Esophagus squamous epithelium (tissue), 5 donors: Measurements from ENCODE around the gene OR2V2. TPM values are rescaled to one million over a fixed set of nuclear protein-coding genes. Genes with fewer than 3 reads are reported as not detected.
"Not testable (repeated sequence)": the region's sequence is repeated elsewhere in the genome, so short reads cannot be mapped to it uniquely, and the experiment has no call there.

Experiments
- DNase-seq: peaks from one replicate; lab custom pipeline; 2025; lab: John Stamatoyannopoulos, UW
- H3K27ac ChIP-seq, 4 donors: fragments of 200-600 bp; sonication (generic); one replicate each; pipeline ENCODE4 v1.5.1; 2016 to 2019; ENCODE audit warnings: mild to moderate bottlenecking in 1 of 4
- H3K27me3 ChIP-seq, 4 donors: fragments of 200-600 bp; sonication (generic); 1 replicate in 3 of 4; 2 replicates in 1 of 4; pipeline versions ENCODE4 v1.5.1 to v1.6.0; 2017 to 2021; ENCODE audit warnings: antibody characterized with exemption in 1 of 4
- H3K36me3 ChIP-seq, 3 donors: fragments of 200-600 bp; sonication (generic); one replicate each; pipeline ENCODE4 v1.5.1; 2016 to 2019
- H3K4me1 ChIP-seq, 3 donors: fragments of 200-600 bp; sonication (generic); one replicate each; pipeline ENCODE4 v1.5.1; 2017 to 2019
- H3K4me3 ChIP-seq, 4 donors: fragments of 200-600 bp; sonication (generic); 1 replicate in 3 of 4; 2 replicates in 1 of 4; pipeline ENCODE4 v1.5.1; 2016 to 2019; ENCODE audit warnings: mild to moderate bottlenecking in 2 of 4, moderate library complexity in 1 of 4
- H3K9me3 ChIP-seq, 3 donors: fragments of 200-600 bp; sonication (generic); one replicate each; pipeline ENCODE4 v1.5.1; 2016 to 2019
- POLR2A ChIP-seq, 4 donors: fragments of 450-650 bp; IDR thresholded peaks; one replicate each; pipeline ENCODE4 v1.6.1; 2017; ENCODE audit warnings: antibody characterized with exemption in 4 of 4, mild to moderate bottlenecking in 4 of 4, moderate library complexity in 3 of 4
- WGBS, 2 donors: methylation state at CpG; one replicate each; pipeline ENCODE4 v1.1.5; 2018; 5-methylcytosine and 5-hydroxymethylcytosine counted together
- intact Hi-C: fragments of 100-400 bp; cut with DNase I; formaldehyde crosslinking; loops from one replicate; pipeline ENCODE4 v1.15.0; 2022
- total RNA-seq, 4 donors: library from RNA; depleted of rRNA; stranded (reverse); fragments of >200 nt; gene quantifications; one replicate each; pipeline ENCODE4 v1.1.0, GENCODE V29; 2016
- TF ChIP-seq, protein P1 (sequence below), 6 experiments: fragments of 450-650 bp in 4 of 6; fragments of 200-600 bp in 2 of 6; sonication (generic) in 2 of 6; IDR thresholded peaks; one replicate each; pipeline ENCODE4 v1.5.1; 2016 to 2019; ENCODE audit warnings: antibody characterized with exemption in 6 of 6, mild to moderate bottlenecking in 4 of 6, moderate library complexity in 4 of 6
- donor health status: DM: yes; HTN: yes; CAD: no.

Gene OR2V2
- total RNA-seq, 4 donors from 2014 or later, result not detected

DNA sequence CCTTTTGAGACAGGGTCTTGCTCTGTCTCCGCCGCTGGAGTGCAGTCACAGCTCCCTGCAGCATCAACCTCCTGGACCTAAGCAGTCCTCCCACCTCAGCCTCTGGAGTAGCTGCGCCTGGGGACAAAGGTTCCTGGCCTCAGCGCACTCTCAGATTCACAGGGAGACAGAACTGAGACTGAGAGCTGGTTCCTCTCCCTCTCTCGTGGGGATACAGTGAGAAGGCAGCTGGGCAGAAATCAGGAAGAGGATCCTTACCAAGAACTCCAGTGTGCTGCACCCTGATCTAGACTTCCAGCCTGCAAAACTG lies 43.2 kb upstream of the OR2V2 start:
- 13% methylated on average over 3 of the region's 5 CpGs for WGBS, 2 donors
- H3K4me1 ChIP-seq, H3K27ac ChIP-seq, H3K36me3 ChIP-seq, DNase-seq, H3K9me3 ChIP-seq, intact Hi-C loops: not testable (repeated sequence)
- peak overlapping the region in 1 of 4 donors; percentile 8 for H3K4me3 ChIP-seq
- peaks cover 4 to 72% (median 8%) of the 10 kb centered on the region in 4 donors for H3K27me3 ChIP-seq

DNA sequence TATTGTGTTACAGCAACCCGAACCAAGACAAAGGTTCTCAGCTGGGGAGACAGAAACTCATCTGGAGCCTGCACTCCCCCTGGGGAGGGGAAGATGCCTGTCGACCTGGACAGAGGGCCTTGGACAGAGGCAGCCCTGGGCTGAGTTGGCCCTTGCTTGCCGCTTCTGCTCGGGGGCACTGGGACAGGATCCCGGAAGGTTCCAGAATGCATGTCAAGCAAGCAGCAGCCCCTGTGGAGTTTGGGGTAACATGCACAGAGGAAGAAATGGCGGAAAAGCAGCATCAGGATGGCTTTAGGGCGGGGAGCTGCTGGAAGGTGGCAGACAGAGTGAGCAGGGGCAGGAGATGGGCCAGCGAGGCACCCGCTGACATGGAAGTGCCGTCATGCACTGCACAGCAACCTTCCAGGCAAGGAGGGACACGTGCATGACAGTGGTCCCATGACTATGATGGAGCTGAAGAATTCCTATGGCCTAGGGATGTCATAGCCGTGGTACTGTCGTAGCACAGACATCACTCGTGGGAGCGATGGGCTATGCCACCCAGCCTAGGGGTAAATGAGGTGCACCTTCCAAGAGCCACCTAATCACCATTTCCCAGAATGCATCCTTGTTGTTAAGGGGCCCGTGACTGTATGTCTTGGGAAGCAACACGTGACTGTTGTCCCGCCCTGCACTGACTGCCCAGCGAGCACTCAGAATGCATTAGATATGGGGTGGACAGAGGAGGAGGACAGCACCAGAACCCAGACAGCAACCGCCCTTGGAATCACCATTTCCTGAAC lies 42.6 kb upstream of the OR2V2 start:
- H3K36me3 ChIP-seq, DNase-seq, H3K4me3 ChIP-seq, H3K9me3 ChIP-seq, H3K4me1 ChIP-seq, H3K27ac ChIP-seq, intact Hi-C loops: not testable (repeated sequence)
- H3K27me3 ChIP-seq, result peaks cover 1 to 72% (median 4%) of the 10 kb centered on the region in 4 donors
- WGBS, 2 donors, result 5 to 17% methylated on average over 2 of the region's 20 CpGs

DNA sequence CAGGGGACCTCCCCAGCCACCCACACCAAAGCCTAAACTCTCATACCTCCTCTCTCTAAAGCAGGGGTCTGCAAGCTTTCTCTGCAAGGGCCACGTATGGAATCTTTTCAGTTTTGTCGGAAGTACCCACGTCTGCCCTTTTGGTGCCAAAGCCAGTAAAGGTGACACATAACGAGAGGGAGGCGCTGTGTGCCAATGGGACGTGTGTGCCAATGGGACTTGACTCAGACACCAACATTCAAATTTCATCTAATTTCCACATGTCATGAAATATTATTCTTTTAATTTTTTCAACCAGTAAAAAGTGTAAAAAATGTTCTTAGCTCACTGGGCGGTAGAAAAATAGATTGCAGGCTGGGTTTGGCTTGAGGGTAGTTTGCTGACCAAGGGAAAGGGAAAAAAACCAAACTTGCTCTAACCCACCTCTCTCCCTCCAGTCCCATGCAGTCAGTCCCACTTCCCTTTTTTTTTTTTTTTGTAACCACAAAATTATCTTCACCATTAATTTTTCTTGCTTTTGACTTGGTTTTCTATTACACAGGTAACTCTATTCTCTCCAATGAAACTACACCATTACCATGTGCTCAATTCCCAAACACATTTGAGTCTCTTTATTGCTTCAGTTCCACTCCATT lies 41.9 kb upstream of the OR2V2 start:
- peaks cover 0 to 72% (median 4%) of the 10 kb centered on the region in 4 donors for H3K27me3 ChIP-seq
- no peak overlapping the region for H3K4me3 ChIP-seq
- TF ChIP-seq, protein P1, sequence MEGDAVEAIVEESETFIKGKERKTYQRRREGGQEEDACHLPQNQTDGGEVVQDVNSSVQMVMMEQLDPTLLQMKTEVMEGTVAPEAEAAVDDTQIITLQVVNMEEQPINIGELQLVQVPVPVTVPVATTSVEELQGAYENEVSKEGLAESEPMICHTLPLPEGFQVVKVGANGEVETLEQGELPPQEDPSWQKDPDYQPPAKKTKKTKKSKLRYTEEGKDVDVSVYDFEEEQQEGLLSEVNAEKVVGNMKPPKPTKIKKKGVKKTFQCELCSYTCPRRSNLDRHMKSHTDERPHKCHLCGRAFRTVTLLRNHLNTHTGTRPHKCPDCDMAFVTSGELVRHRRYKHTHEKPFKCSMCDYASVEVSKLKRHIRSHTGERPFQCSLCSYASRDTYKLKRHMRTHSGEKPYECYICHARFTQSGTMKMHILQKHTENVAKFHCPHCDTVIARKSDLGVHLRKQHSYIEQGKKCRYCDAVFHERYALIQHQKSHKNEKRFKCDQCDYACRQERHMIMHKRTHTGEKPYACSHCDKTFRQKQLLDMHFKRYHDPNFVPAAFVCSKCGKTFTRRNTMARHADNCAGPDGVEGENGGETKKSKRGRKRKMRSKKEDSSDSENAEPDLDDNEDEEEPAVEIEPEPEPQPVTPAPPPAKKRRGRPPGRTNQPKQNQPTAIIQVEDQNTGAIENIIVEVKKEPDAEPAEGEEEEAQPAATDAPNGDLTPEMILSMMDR (IDR thresholded peaks at IDR 0.05), result no peak
- TF ChIP-seq POLR2A (IDR thresholded peaks at IDR 0.05), result no peak
- no peak overlapping the region for H3K27ac ChIP-seq
- intact Hi-C loops, result no loop called here
- H3K4me1 ChIP-seq, result peaks cover 0 to 2% (median 0%) of the 10 kb centered on the region in 3 donors
- DNase-seq, result no peak
- H3K9me3 ChIP-seq, result no peaks in the 10 kb centered on the region
- no peaks in the 10 kb centered on the region for H3K36me3 ChIP-seq
- 24 to 49% methylated on average over 5 to 7 of the region's 7 CpGs for WGBS, 2 donors

DNA sequence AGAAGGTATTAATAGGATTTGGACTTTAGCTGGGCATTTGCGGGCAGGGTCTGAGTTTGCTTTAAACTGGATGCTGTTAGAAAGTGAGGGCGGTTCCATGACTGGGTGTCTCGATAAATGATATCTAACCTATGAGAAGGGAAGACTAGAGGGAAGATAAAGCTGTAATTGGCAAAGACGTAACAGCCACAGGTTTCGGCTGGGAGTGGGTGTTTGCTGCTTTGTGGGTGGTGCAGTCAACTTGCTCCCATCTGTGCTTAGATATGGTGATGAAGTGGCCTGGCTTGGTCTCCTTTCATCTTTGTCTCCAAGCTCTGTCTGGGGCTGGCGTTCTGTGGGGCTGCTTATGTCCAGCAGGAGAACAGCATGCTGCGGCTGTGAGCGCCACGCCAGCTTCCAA lies 39.7 kb upstream of the OR2V2 start:
- no peak for DNase-seq
- H3K4me1 ChIP-seq, result no peaks in the 10 kb centered on the region
- WGBS, 2 donors, result 72 to 80% methylated on average over 8 to 9 of the region's 9 CpGs
- H3K9me3 ChIP-seq, result no peaks in the 10 kb centered on the region
- intact Hi-C loops, result no loop called here
- no peaks in the 10 kb centered on the region for H3K36me3 ChIP-seq
- H3K27me3 ChIP-seq, result peaks cover 0 to 92% (median 4%) of the 10 kb centered on the region in 4 donors
- H3K27ac ChIP-seq, result no peak overlapping the region
- H3K4me3 ChIP-seq, result no peak overlapping the region
- TF ChIP-seq, protein P1 (IDR thresholded peaks at IDR 0.05), result no peak
- no peak for TF ChIP-seq POLR2A (IDR thresholded peaks at IDR 0.05)

DNA sequence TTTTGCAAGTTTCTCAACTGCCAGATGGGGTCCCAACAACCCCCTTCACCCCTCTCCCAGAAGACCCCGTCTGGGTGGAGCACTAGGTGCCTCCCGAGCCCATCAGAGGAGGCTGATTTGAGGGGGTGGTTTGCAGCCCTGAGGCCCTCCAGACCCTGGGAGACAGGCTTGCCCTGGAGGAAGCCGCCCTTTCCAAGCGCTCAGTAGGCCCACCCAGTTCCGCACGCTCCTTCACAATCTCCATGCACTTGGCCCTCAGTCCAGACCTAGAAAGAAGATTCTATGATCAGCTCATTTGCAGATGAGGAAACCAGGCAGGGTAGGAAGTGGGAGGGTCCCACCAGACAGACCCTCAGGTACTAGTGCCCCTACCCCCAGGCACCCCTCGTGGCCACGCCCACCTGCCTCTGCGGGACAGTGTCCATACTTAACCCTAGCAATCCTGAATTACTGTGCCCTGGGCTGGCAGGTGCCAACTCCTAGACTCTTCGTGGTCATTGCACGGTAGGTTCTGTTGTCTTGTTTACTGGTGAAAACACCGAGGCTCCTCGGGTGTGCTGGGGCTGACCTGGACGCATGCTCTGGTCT lies 38.7 kb upstream of the OR2V2 start:
- Histone ChIP-seq H3K4me3 (no peak overlapping the region), H3K36me3 (no peaks in the 10 kb centered on the region), H3K27ac (no peak overlapping the region), H3K4me1 (no peaks in the 10 kb centered on the region), H3K9me3 (no peaks in the 10 kb centered on the region), H3K27me3 (peaks cover 0 to 97% (median 4%) of the 10 kb centered on the region in 4 donors)
- WGBS, 2 donors, result 71 to 76% methylated on average over 9 to 11 of the region's 14 CpGs
- no peak for DNase-seq
- no peak for TF ChIP-seq POLR2A (IDR thresholded peaks at IDR 0.05)
- TF ChIP-seq, protein P1 (IDR thresholded peaks at IDR 0.05), result no peak
- intact Hi-C loops, result no loop called here

DNA sequence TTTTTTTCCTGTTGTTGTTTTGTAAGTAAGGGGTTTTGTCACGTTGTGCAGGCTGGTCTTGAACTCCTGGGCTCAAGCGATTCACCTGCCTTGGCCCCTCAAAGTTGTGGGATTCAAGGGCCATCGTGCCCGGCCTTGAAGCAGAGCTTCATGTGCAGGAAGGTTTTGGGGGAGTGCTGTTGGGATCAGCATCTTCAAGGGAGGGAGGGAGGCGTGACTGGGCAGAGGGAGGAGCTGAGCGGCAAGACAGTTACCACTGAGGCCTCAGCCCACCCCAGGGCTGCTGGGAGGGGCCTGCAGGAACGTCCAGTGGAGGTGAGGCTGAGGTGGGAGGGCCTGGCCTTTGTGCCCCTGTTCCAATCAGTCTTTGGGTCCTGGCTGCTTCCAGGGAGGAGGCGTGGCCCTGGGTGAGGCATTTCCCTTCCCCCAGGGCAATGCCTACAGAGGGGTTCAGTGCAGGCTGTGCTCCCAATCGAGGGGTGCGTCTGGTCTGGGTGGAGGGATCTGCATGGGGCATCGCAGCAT lies 37.8 kb upstream of the OR2V2 start:
- Histone ChIP-seq H3K4me3 (no peak overlapping the region), H3K9me3 (no peaks in the 10 kb centered on the region), H3K36me3 (no peaks in the 10 kb centered on the region), H3K27me3 (peaks cover 0 to 100% (median 7%) of the 10 kb centered on the region in 4 donors), H3K27ac (no peak overlapping the region), H3K4me1 (peaks cover 0 to 4% (median 0%) of the 10 kb centered on the region in 3 donors)
- TF ChIP-seq, protein P1 (IDR thresholded peaks at IDR 0.05), result no peak
- no peak for TF ChIP-seq POLR2A (IDR thresholded peaks at IDR 0.05)
- 7 to 67% methylated on average over 2 to 4 of the region's 11 CpGs for WGBS, 2 donors
- intact Hi-C loops, result no loop called here
- no peak for DNase-seq
